Kidney glomerular epithelial cell (primary cell): ENCODE data around the gene FBXO22.
"Not testable (repeated sequence)": the region's sequence is repeated elsewhere in the genome, so short reads cannot be mapped to it uniquely, and the experiment has no call there.

Source experiments
- DNase-seq: peaks from one replicate; lab custom pipeline; 2025; lab: John Stamatoyannopoulos, UW

FBXO22 gene

GRCh38 chr15:75981149-75981815 is 77.6 kb downstream of the FBXO22 start:
- no peak for DNase-seq

- no peak for DNase-seq
These were observed 78.8 kb downstream of the FBXO22 start for GRCh38 chr15:75982468-75982867.

DNA sequence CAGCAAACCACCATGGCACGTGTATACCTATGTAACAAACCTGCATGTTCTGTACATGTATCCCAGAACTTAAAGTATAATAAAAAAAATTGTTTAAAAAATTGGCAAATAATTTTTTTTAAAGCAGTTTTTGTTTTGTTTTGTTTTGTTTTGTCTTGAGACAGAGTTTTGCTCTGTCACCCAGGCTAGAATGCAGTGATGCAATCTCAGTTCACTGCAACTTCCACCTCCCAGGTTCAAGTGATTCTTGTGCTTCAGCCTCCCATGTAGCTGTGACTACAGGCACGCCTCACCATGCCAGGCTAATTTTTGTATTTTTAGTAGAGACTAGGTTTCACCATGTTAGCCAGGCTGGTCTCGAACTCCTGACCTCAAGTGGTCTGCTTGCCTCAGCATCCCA is 81.0 kb downstream of the FBXO22 start:
- not testable (repeated sequence) for DNase-seq

- DNase-seq: no peak
These were observed 82.3 kb downstream of the FBXO22 start for GRCh38 chr15:75985971-75986370.

DNA sequence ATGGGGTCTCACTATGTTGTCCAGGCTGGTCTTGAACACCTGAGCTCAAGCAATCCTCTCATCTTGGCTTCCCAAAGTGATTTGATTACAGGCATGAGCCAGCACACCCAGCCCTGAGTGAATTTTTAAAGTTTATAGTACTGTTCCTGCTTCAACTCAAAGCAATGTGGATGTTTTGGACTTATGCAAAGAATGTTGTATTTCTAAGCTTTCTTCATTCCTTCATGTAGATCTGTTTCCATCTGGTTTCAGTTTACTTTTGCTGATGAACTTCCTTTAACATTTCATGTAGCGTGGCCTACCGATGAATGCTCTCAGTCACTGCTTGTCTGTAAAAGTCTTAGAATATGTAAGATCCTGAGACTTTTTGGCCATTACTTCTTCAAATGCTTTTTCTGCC is 85.4 kb downstream of the FBXO22 start:
- no peak for DNase-seq

DNA sequence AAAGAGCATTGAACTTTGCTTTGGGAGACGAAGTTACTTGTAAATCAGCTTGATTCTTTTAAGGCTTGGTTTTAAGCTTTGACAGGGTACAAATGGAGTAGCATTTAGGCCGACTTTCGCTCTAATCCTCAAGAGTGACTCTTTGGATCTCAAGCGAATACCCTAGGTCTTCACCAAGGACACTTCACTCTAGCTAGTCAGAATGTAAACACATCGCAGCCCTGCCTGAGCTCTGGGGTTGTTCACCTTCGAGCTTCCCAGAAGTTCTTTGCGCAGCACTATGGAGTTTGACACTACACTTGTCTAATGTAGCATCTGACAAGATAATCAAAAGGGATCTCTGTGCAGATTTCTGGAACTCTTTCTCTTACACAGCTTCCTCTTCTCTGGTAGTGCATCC is 86.2 kb downstream of the FBXO22 start:
- DNase-seq: no peak
